Muscle of back (tissue), 11 donors: Measurements from ENCODE around the gene NRP2. TPM values are rescaled to one million over a fixed set of nuclear protein-coding genes. Genes with fewer than 3 reads are reported as not detected.

ENCODE experiments used
- DNase-seq, 3 donors: peaks; one replicate each; pipeline versions ENCODE4 v3.0.0 to v3.0.0-alpha.2; 2013
- polyA plus RNA-seq, 10 donors: library from polyadenylated mRNA; unstranded; fragments of 120-200 nt; gene quantifications; one replicate each; pipeline ENCODE4 v1.2.1, GENCODE V29; 2013; ENCODE audit not compliant: insufficient read length in 10 of 10

The NRP2 gene
- polyA plus RNA-seq, 10 donors: 12.9 to 31.7 (median 20.8) TPM

DNA sequence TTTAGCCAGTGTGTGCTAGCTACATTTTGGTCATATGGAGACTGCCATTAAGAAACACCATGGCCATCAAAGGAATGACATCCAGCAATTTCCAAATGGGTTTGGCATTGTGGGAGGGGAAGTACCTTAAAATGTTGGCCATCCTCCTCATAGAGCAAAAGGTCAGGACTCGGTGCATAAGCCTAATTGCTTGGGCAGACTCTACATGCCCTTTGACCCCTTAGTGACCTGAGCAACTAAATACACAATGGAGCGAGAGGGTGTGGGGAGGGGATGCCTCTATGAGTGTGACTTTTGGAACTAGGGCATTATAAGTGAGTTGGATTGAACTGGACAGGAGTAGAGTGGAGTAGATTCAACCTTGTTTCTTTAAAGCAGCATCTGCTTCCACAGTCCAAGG, 44.9 kb downstream of the NRP2 start:
- no peak for DNase-seq

DNA sequence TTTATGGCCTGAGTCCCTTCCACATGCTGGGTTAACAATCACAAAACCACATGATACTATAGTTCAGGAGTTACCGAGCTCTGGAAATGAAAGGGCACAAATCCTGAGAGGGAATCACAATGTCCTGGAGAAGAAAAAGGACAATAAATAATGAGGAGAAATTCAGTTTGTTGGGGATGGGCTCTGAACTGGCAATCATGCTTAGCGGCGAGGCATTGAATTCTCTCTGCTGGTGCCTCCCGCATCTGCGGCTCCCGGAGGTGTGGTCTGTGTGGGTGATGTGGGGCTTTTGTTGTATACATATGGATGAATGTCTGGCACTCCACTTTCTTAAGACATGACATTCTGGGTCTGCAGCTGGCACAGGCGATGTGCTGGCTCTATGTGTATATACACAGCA, 46.1 kb downstream of the NRP2 start:
- no peak for DNase-seq

DNA sequence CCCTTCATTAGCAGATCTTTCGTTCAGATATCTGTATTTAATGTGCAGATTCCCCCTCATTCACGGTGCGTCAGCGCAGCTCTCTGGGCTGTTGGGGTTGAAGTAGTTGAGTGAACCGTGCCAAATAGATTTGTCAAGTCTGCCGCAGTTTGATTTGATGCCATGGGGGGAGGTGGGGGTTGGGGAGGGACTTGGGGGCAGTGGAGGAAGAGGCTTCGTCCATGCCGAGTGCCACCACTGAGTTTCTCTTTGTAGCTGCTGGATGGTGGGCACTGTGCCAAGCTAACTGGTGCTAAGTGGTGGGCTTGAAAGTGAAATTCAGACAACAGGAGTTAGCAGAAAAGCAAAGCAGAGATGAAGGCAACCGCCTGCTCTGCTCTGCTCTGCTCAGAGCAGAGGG, 47.9 kb downstream of the NRP2 start:
- no peak for DNase-seq

DNA sequence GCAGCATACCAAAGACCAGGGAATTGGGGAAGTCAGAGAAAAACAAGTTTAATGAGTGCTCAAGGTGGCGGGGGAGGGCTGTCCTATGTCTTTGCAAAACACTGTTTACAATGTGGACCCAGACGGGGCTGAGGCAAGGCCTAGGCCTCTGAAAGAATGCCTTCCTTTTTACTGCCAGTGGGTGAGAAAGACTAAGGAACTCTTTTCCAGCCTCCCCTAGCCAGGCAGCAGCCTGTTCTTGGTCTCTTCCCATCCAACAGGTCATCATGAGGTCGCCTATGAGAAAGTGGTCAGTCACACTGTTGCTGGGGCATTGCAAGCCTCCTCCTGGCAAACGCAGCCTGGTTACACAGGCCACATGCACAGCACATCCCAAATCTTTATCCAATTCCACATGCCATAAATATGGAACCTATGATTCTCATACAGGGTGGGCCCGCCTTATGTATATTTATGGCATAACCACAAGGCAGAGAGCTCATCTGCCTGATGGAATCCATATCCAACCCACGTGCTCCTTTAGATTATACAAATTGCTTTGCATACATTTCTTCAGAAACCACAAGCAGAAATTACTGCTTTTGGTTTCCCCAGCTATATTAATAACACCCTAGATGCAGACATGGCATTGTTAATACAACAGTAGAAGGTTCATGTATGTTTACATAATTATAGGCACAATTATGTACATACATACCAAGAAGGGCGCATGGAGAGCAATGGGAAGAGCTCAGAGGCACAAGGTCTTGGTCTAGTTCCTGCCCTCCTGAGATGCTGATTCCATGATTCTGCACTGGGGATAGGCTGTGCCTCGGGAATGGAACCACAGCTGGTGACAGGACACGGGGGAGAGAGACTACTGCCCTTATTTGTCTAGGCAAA, 48.6 kb downstream of the NRP2 start:
- peak in 1 of 3 donors; percentile 60 for DNase-seq

DNA sequence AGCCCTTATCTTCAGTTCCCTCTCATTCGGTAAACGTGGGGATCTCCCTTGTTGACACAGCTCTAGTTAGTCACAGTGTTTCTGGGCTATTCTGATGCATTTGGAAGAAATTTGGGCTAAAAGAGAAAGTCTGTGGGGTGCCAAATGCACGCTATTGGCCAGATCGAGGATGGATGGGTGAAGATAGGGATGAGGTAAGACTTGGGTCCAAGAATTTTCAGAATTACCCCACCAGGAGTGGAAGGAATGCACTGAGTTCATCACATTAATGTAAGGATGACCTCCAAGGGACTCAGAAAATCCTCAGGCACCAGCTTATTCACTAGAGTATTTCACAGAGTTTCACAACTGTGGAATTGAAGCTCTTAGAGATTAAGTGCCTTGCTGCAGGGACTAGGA, 49.3 kb downstream of the NRP2 start:
- DNase-seq: peak in 1 of 3 donors; percentile 97

DNA sequence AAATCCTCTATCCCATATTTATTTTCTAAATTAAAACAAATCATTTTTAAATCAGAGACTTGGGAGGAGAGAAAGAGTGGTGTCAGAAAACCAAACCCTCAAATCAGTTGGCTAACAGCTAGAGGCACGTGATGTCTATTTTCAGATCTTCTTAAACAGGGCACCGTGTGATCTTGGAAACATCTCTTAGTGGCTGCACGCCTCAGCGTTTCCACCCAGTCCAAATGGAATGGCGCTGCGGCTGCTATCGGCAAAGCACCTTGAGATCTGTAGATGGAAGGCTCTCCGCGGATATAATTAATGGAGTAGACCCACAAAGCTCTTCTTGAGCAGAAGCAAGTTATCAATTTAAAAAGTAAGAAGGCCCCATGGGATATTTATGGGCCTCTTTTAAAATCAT, 50.0 kb downstream of the NRP2 start:
- no peak for DNase-seq

DNA sequence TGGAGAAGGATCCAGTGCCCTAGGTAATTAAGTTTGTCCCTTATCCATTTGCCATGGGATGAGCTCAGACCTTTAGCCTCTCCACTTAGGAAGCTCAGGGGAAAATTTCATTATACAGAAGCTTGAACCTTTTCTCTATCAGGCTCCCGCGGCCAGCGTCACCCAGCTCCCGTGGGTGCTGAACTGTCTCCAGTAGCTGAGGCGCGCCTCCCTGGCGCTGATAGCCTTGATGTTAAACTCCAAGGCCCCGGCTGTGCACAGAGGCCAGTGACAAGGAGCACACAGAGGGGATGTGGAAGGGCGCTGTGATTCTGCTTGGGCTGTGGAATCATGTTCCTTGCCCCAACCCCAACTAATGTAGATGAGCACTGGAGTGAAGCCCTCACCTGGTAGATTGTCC, 50.8 kb downstream of the NRP2 start:
- no peak for DNase-seq

DNA sequence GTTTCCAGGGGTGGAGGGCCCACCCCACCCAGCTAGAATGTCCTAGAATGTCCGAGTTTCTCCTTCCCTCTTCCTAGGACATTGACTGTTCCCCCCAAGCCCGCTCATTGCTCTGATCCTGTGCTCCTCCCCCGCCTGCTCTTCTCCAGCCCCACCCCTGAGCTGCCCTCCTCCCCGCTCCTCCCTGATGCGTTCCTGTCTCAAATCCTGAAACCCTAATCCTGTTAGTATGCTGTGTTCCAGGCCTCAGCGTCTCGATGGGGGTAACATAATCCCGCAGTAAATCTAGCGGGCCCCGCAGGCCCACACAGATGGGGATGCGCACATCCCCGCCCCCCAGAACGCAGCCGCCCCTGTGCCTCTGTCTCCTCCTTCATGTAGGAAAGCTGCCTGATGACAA, 51.3 kb downstream of the NRP2 start:
- peak in 1 of 3 donors; percentile 48 for DNase-seq

DNA sequence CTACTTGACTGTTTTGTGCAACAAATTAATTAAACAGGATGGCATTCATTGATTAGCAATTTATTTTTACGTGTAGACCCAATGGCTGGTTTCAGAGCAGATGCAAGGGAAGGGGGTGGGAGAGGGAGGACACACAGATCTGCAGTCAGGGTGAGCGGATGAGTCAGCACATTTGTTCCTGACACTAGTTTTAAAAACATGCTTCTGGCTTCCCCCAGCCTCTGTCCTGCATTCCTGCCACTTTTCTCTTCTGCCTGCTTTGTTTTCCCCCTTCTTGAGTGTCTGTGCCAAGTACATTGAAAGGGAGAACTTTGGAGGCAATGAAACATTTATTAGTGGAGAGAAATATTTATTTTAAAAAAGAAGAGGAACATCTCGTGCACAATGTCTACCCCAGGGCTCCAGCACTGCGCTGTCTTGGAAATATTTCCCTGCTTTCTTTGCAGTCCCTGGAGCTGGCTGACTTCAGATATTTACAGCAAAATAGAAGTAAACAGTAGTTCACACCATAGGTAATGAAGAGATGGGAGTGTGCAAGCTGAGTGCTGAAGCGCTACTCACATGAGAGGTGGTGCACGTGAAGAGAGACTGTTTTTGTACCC, 52.2 kb downstream of the NRP2 start:
- DNase-seq: peak; percentile 27 to 80 (median 70)

DNA sequence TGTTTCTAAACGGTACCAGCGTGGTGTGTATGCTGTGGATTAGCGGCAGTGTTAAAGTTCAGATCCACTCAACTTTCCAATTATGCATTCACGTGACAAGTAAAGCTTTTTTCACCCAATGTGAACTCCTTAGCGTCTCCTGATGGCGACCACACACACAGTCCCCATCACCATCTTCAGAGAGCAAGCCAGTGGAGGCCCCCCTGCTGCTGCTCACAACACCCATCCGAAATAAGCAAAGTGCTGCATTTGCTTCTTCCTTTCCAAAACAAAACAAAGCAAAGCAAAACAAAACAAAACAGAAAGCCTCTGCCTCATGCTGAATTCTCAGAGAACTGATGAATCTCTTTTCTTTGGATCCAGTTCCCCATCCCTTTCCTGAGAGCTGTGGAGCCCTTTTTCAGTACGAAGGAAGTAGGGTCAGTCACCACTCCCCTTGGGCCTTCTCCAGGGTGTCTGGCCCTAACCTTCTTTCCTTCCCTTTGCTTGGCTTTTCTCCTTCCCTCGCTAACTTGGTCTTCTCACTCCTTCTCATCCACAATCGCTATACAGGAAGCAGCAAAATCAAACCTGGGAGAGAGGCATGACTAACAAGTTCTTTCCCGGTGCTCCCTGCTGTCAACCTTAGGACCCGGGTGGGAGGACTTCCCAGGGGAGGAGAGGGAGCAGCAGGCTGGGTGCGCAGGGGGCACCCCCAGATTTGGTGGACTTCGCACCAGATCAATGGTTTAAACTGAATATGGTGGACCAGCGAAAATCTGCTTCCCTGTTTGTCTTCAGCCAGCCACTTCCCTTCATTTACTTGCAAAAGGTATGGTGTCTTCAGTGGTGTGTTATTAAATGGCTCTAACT, 56.0 kb downstream of the NRP2 start:
- DNase-seq: no peak

DNA sequence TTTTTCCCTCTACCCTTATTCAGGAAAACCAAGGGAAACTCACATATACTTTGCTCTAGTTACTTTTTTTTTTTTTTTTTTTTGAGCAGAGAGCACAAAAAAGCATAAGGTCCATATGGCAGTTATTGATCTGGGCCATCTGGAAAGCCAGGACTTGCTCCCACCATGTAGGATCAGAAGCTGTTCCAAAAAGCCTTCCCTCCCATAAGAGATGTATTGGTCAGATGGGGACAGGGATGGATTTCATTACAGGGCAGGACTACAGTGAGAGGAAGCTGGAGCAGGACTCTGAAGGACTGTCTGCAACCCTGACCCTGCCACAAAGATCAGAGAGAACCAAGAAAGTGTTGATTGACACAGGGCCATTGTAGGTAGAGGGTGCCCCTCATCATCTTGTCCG, 57.3 kb downstream of the NRP2 start:
- DNase-seq: no peak

DNA sequence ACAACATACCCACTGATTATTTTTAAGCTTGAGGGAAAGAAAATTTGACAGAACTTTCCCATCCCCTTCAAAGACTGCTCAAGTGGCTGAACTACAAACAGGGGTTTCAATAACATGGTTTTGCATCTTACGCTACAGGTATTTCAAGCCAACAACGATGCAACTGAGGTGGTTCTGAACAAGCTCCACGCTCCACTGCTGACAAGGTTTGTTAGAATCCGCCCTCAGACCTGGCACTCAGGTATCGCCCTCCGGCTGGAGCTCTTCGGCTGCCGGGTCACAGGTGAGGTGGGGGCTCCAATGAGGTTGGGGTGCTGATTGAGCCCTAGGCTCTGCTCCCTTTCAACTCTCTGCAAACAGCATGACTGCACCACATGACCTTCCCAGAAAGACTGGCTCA, 58.1 kb downstream of the NRP2 start:
- DNase-seq: no peak

DNA sequence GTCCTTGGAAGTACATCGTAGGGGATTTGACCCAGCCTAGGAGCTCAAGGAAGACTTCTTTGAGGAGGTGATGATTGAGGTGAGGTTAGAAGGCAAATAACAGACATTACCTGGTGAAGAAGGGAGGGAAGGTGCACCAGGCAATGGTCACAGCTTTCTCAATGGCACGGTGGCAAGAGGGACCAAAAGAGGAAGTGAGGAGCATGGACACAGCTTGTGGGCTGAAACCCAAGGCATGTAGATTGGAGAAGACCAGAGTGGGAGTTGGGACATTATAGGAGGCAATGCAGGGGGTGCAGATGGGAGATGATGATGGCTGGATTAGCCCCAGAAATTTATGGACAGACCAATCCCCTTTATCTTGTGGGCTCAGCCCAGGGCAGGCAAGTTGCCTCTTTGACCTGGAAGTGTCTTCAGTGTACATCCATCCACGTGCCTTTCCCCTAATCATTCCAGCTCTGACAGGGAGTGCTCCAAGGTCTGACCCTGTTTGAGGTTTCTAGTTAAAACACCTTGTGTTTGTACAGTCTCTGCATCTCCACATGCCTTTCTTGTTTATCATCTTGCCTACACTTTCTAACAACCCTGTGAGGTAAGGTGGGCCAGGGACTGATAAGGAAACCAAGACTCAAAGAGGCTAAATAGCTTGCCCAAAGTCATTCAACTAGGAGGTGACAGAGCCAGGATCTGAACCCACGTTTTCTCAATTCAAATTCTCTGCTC, 59.1 kb downstream of the NRP2 start:
- no peak for DNase-seq

DNA sequence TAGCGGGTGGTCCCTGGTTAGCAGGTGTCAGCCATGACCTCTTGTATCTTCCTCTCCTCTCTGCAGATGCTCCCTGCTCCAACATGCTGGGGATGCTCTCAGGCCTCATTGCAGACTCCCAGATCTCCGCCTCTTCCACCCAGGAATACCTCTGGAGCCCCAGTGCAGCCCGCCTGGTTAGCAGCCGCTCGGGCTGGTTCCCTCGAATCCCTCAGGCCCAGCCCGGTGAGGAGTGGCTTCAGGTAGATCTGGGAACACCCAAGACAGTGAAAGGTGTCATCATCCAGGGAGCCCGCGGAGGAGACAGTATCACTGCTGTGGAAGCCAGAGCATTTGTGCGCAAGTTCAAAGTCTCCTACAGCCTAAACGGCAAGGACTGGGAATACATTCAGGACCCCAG, 60.8 kb downstream of the NRP2 start:
- DNase-seq: no peak

DNA sequence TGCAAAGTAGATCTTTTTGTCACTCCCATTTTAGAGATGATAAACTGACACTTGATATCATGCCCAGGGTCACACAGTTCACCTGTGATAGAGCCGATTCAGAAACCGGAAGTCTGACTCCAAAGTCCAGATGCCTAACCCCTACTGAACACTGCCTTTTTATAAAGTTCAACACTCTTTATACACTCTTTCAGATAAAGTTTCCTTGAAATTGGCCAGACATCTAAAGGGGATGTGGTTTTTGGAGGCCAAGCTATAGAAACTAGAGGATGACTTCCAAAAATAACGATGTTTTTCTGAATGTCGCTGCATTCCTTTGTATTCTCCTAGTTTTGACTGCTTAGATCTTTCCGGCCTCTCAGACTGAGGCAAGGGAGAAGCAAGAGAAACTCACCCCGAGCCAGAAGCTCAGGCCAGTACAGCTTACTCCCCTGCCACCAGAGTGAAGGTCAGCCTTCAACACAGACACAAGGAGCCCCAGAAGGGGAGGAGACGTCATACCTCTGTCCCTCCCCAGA, 61.8 kb downstream of the NRP2 start:
- peak in 1 of 3 donors; percentile 61 for DNase-seq

DNA sequence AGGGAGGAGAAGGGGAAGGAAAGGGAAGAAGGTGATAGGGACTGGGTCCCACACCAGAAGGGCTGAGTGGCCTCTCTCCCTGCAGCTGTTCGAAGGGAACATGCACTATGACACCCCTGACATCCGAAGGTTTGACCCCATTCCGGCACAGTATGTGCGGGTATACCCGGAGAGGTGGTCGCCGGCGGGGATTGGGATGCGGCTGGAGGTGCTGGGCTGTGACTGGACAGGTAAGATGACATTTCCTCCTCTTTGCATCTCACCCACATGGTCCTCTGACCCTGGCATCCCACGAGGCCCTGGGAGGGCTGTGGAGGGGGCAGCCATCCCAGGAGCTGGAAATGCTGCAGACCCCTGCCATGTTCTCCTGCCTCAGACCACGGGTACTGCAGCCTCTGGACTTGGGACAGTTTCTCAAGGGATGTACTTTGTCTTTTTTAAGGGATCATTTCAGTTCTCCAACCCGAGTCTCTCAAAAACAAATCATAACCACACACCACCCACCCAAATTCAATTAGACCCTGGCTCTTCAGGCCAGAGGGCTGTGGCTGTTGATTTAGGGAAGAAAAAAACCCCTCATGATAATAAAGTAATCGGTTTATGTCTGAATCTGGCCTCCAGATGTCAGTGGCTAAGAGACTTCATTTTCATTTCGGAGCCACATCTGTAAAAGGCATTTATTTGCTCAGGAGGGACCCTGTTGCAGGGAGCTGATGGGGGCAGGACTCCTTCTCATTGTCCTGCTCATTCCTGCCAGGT, 63.5 kb downstream of the NRP2 start:
- DNase-seq: peak in 1 of 3 donors; percentile 52

DNA sequence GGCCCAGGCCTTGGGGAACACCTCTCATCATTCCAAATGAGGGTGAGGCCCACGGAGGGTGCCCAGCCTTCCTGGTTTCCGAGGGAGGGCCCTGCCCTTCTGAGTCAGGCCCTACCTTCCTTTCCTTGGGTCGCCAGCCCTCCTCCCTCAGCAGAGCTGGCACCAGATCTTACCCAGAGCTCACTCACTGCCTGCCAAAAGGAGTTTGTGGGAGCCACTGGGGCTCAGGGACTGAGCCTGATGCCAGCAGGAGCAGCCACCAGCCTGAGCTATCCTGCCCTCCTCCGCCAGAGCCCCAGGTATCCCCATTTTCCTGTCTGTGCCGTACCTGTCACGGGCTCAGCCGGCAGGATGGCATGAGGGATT, 64.1 kb downstream of the NRP2 start:
- DNase-seq: no peak

DNA sequence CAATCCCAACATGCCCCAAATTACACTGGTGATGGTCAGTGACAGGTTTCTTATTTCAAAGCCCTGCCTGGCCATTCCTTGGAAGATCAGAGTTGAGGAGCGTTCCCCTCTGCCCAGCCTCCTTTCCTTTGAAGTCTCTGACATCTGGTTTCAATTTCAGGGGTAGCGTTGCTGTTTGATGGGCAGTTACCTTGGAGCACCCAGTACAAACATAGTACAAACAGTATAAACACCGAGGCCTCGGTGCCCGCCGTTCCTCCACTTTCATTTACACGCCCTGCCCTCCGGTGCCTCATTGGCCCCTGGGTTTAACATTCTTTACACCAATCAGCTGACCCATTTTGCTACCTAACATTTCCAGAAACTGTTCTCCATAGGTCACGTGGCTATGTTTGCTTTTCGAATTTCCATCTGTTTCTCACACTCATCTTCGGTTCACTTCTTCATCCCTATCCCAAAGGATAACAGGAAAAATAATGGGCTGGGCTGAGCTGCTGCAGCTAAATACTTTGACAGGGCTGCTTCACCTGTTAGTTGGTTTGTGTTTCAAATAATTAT, 65.6 kb downstream of the NRP2 start:
- no peak for DNase-seq

DNA sequence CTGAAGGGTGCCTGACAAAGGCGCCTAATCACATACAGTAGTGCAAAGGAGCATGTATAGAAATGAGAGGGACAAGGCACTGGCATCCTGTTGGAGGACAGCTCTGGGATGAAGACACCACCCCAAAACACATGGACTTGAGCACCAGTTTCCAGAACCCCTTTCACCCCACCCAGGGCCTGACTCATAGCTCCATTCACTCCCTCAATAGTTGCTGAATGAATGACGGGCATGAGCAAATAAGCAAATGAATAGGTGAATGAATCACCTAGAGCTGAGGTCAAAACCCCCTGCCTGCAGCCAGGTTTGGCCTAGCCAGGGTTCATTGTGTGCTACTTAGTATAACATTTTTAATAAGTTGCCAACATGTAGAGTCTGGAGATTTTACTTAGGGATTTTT, 66.3 kb downstream of the NRP2 start:
- no peak for DNase-seq

DNA sequence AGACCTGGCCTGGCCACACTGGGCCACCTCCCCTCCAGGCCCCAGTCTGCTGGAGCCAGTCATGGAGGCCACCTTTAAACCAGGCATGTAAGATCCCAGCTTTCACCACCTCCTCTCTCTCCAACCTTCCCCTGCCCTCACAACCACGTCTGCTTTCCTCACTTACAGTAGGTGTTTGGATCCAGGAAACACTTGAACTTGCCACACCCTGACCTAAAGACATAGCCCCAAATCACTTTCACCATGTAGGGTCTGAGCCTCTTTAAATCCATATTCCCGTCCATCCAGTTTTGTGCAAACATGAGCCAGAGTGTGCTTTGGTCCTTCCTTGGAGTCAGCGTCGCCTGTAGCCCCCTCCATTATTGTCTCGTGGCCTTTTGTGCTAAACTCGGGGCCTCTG, 66.8 kb downstream of the NRP2 start:
- no peak for DNase-seq

DNA sequence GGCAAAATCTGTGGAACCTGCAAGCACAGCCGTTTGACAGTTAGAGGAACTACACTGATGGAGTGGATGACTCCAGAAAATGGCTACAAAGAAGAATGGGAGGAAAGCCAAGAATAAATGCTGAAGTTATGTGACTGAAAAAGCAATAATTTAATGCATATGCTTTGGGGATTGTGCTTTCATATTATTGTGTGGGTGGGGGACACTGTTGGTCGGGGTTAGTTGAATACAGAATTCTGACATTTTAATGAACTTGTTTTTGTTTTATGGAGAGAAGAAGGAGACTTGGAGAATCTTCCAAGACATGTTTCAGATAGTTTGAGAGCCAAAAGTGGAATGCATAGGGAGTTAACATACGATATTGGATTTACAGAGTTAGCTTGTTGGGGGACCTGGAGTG, 68.5 kb downstream of the NRP2 start:
- peak in 1 of 3 donors; percentile 70 for DNase-seq
